ENCODE measurements around the gene DGKI.

DNA sequence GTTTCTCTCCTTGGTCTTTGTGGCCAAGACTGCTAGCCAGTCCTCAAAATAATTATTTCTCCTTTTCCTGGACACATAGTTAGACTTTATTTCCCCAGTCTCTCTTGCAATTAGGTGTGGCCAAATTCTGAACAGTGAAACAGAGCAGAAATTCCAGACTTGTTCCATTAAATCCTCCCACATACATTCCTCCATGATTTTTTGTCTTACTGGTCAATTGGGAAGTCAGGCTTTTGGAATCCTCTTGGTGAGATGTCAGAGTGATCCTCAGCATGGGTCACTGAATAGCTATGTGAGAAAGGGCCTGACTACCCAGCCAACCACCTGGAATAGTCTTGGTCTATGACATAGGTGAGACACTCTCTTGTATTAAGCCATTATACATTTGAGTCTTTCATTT lies 164.2 kb downstream of the DGKI start:
- TF ChIP-seq, protein P1, sequence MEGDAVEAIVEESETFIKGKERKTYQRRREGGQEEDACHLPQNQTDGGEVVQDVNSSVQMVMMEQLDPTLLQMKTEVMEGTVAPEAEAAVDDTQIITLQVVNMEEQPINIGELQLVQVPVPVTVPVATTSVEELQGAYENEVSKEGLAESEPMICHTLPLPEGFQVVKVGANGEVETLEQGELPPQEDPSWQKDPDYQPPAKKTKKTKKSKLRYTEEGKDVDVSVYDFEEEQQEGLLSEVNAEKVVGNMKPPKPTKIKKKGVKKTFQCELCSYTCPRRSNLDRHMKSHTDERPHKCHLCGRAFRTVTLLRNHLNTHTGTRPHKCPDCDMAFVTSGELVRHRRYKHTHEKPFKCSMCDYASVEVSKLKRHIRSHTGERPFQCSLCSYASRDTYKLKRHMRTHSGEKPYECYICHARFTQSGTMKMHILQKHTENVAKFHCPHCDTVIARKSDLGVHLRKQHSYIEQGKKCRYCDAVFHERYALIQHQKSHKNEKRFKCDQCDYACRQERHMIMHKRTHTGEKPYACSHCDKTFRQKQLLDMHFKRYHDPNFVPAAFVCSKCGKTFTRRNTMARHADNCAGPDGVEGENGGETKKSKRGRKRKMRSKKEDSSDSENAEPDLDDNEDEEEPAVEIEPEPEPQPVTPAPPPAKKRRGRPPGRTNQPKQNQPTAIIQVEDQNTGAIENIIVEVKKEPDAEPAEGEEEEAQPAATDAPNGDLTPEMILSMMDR (conservative IDR thresholded peaks at IDR 0.05; ENCODE audit: low read length) = no peak
- no peak for TF ChIP-seq EZH2phosphoT487 (IDR thresholded peaks at IDR 0.05; ENCODE audit: borderline replicate concordance, low read depth, low read length)
